ENCODE measurements around the gene ING5. TPM values are rescaled to one million over a fixed set of nuclear protein-coding genes. Genes with fewer than 3 reads are reported as not detected.

Gene ING5
- total RNA-seq, 1 donor from 2014 or later: 48.8 TPM

GRCh38 chr2:241724975-241725870, 23.4 kb downstream of the ING5 start:
- H3K4me3 Mint-ChIP-seq: no peak overlapping the region
- H3K4me1 Mint-ChIP-seq (ENCODE audit: unreplicated experiment): no peaks in the 10 kb centered on the region
- peaks cover 30% of the 10 kb centered on the region for H3K36me3 Mint-ChIP-seq
- H3K27ac Mint-ChIP-seq: no peak overlapping the region
- no peaks in the 10 kb centered on the region for H3K27me3 Mint-ChIP-seq
- peaks cover 7% of the 10 kb centered on the region for H3K9me3 Mint-ChIP-seq
- TF ChIP-seq CTCF (conservative IDR thresholded peaks at IDR 0.05): no peak
- no peak for DNase-seq (ENCODE audit: extremely low spot score, unreplicated experiment)

GRCh38 chr2:241726459-241726858, 24.6 kb downstream of the ING5 start:
- H3K4me1 Mint-ChIP-seq (ENCODE audit: unreplicated experiment): no peaks in the 10 kb centered on the region
- H3K9me3 Mint-ChIP-seq: peaks cover 3% of the 10 kb centered on the region
- peaks cover 25% of the 10 kb centered on the region for H3K36me3 Mint-ChIP-seq
- no peak for DNase-seq (ENCODE audit: extremely low spot score, unreplicated experiment)
- H3K27me3 Mint-ChIP-seq: no peaks in the 10 kb centered on the region
- no peak overlapping the region for H3K27ac Mint-ChIP-seq
- H3K4me3 Mint-ChIP-seq: no peak overlapping the region
- TF ChIP-seq CTCF (conservative IDR thresholded peaks at IDR 0.05): no peak

GRCh38 chr2:241728000-241728399, 26.2 kb downstream of the ING5 start:
- Mint-ChIP-seq H3K4me3 (no peak overlapping the region), H3K9me3 (no peaks in the 10 kb centered on the region), H3K4me1 (ENCODE audit: unreplicated experiment) (no peaks in the 10 kb centered on the region), H3K36me3 (peaks cover 12% of the 10 kb centered on the region), H3K27ac (no peak overlapping the region), H3K27me3 (no peaks in the 10 kb centered on the region)
- no peak for DNase-seq (ENCODE audit: extremely low spot score, unreplicated experiment)
- no peak for TF ChIP-seq CTCF (conservative IDR thresholded peaks at IDR 0.05)

GRCh38 chr2:241728627-241729026, 26.8 kb downstream of the ING5 start:
- Mint-ChIP-seq H3K9me3 (no peaks in the 10 kb centered on the region), H3K4me1 (ENCODE audit: unreplicated experiment) (no peaks in the 10 kb centered on the region), H3K27ac (no peak overlapping the region), H3K36me3 (peaks cover 5% of the 10 kb centered on the region), H3K27me3 (no peaks in the 10 kb centered on the region), H3K4me3 (no peak overlapping the region)
- TF ChIP-seq CTCF (conservative IDR thresholded peaks at IDR 0.05): no peak
- no peak for DNase-seq (ENCODE audit: extremely low spot score, unreplicated experiment)

GRCh38 chr2:241729868-241730267, 28.0 kb downstream of the ING5 start:
- DNase-seq (ENCODE audit: extremely low spot score, unreplicated experiment): no peak
- Mint-ChIP-seq H3K36me3 (no peaks in the 10 kb centered on the region), H3K4me3 (no peak overlapping the region), H3K27me3 (no peaks in the 10 kb centered on the region), H3K9me3 (no peaks in the 10 kb centered on the region), H3K4me1 (ENCODE audit: unreplicated experiment) (no peaks in the 10 kb centered on the region), H3K27ac (no peak overlapping the region)
- TF ChIP-seq CTCF (conservative IDR thresholded peaks at IDR 0.05): no peak

Measured in type B pancreatic cell (in vitro differentiated cells).